SK-N-SH (cell line): ENCODE results near the gene TRIM44. TPM values are rescaled to one million over a fixed set of nuclear protein-coding genes. Genes with fewer than 3 reads are reported as not detected.

Experiments
- CTCF ChIA-PET: fragments of 300-600, 350-600 bp; formaldehyde crosslinking; extraction: SDS; loops from one replicate; lab custom pipeline; 2021; lab: Yijun Ruan, JAX
- POLR2A ChIA-PET: fragments of 350-600 bp; sonication (Branson Sonifier 250); formaldehyde crosslinking; extraction: SDS; loops from one replicate; lab custom pipeline; 2020; ENCODE audit warnings: antibody characterized with exemption, inconsistent platforms; lab: Yijun Ruan, JAX
- DNase-seq: peaks from one replicate; pipeline ENCODE4 v3.0.0; 2012
- H2AFZ ChIP-seq: fragments of 200-600 bp; sonication (generic); 2 replicates; pipeline ENCODE4 v1.8.1; 2016; ENCODE audit warnings: antibody characterized with exemption, mild to moderate bottlenecking, low read depth
- H3F3A ChIP-seq: fragments of 200-600 bp; sonication (generic); replicated peaks from 2 replicates; pipeline ENCODE3; 2016; ENCODE audit warnings: antibody characterized with exemption, mild to moderate bottlenecking; ENCODE audit not compliant: insufficient read depth
- H3K27ac ChIP-seq, 2 experiments: fragments of 200-500 bp in 1 of 2; fragments of 200-600 bp in 1 of 2; sonication (Bioruptor generic) in 1 of 2; sonication (generic), shearing (Covaris generic) in 1 of 2; 2 replicates each; pipeline versions ENCODE4 v1.5.1 to v1.6.1; 2014 to 2016; ENCODE audit warnings: low read depth in 2 of 2, inconsistent platforms in 1 of 2, low read length in 1 of 2, mild to moderate bottlenecking in 1 of 2, mixed read lengths in 1 of 2
- H3K27me3 ChIP-seq: fragments of 200-600 bp; sonication (generic), shearing (Covaris generic); 2 replicates; pipeline ENCODE4 v1.6.1; 2016; ENCODE audit warnings: mixed run types; ENCODE audit not compliant: insufficient read depth
- H3K36me3 ChIP-seq, 2 experiments: fragments of 200-500 bp in 1 of 2; fragments of 200-600 bp in 1 of 2; sonication (Bioruptor generic) in 1 of 2; sonication (generic) in 1 of 2; replicated peaks in 1 of 2; 2 replicates each; pipeline versions ENCODE3 to v1.5.1; 2014 to 2016; ENCODE audit warnings: low read length in 1 of 2, mild to moderate bottlenecking in 1 of 2; ENCODE audit not compliant: insufficient read depth in 2 of 2, control insufficient read depth in 1 of 2
- H3K4me1 ChIP-seq, 2 experiments: fragments of 200-500 bp in 1 of 2; fragments of 200-600 bp in 1 of 2; sonication (Bioruptor generic) in 1 of 2; sonication (generic), shearing (Covaris generic) in 1 of 2; 2 replicates each; pipeline versions ENCODE4 v1.5.1 to v1.6.1; 2014 to 2016; ENCODE audit warnings: low read depth in 1 of 2, low read length in 1 of 2, mixed run types in 1 of 2; ENCODE audit not compliant: insufficient read depth in 2 of 2, control insufficient read depth in 1 of 2
- H3K4me2 ChIP-seq: fragments of 200-600 bp; sonication (generic), shearing (Covaris generic); 2 replicates; pipeline ENCODE4 v1.6.1; 2017; ENCODE audit warnings: mixed run types
- H3K4me3 ChIP-seq, 2 experiments: fragments of 200-500 bp in 1 of 2; fragments of 200-600 bp in 1 of 2; sonication (Bioruptor generic) in 1 of 2; sonication (generic), shearing (Covaris generic) in 1 of 2; 2 replicates each; pipeline versions ENCODE4 v1.5.1 to v1.8.1; 2014 to 2016; ENCODE audit warnings: low read depth in 2 of 2, inconsistent platforms in 1 of 2, low read length in 1 of 2, mild to moderate bottlenecking in 1 of 2, mixed read lengths in 1 of 2, moderate library complexity in 1 of 2
- H3K79me2 ChIP-seq: fragments of 200-600 bp; sonication (generic); 2 replicates; pipeline ENCODE4 v1.8.1; 2017; ENCODE audit warnings: mild to moderate bottlenecking; ENCODE audit not compliant: insufficient read depth
- H3K9ac ChIP-seq: fragments of 200-600 bp; sonication (generic); 2 replicates; pipeline ENCODE4 v1.6.1; 2017; ENCODE audit warnings: mixed run types
- H3K9me2 ChIP-seq: fragments of 200-600 bp; sonication (generic); 2 replicates; pipeline ENCODE4 v1.6.1; 2017; ENCODE audit warnings: mixed run types
- H3K9me3 ChIP-seq: fragments of 200-600 bp; sonication (generic); 2 replicates; pipeline ENCODE4 v1.6.1; 2017; ENCODE audit warnings: mixed run types, mild to moderate bottlenecking, moderate library complexity
- H4K20me1 ChIP-seq: fragments of 200-600 bp; sonication (generic); 2 replicates; pipeline ENCODE4 v1.6.1; 2017; ENCODE audit warnings: mild to moderate bottlenecking, mixed run types; ENCODE audit not compliant: insufficient read depth
- CHD2 ChIP-seq: fragments of 150-350 bp; IDR thresholded peaks from 2 replicates; pipeline ENCODE4 v1.6.1; 2018; ENCODE audit warnings: low read length; ENCODE audit not compliant: partially characterized antibody
- EZH2phosphoT487 ChIP-seq: fragments of 200-600 bp; sonication (generic); IDR thresholded peaks from 2 replicates; pipeline ENCODE4 v1.6.1; 2017; ENCODE audit warnings: low read depth, mixed run types, mild to moderate bottlenecking, antibody characterized with exemption, moderate library complexity, borderline replicate concordance
- FOSL2 ChIP-seq: IDR thresholded peaks from 2 replicates; pipeline ENCODE4 v1.4.0; 2012; ENCODE audit warnings: low read depth, mild to moderate bottlenecking, moderate library complexity, borderline replicate concordance
- GABPA ChIP-seq: IDR thresholded peaks from 2 replicates; pipeline ENCODE4 v1.4.0; 2012; ENCODE audit warnings: low read depth, mild to moderate bottlenecking
- GATA2 ChIP-seq: sonication (generic); formaldehyde crosslinking; IDR thresholded peaks from 2 replicates; pipeline ENCODE4 v1.5.0; 2020; ENCODE audit warnings: mild to moderate bottlenecking, missing genetic modification reagents
- MXI1 ChIP-seq: IDR thresholded peaks from 2 replicates; pipeline ENCODE4 v1.6.1; 2012; ENCODE audit warnings: mild to moderate bottlenecking, low read depth, low read length, improper control_type of control experiment
- NFIC ChIP-seq: IDR thresholded peaks from 2 replicates; pipeline ENCODE4 v1.4.0; 2012; ENCODE audit warnings: borderline replicate concordance
- RAD21 ChIP-seq: IDR thresholded peaks from 2 replicates; pipeline ENCODE4 v1.6.1; 2012; ENCODE audit warnings: mild to moderate bottlenecking, low read length
- RCOR1 ChIP-seq: fragments of 150-350 bp; IDR thresholded peaks from 2 replicates; pipeline ENCODE4 v1.6.1; 2017; ENCODE audit warnings: antibody characterized with exemption, low read length
- RFX5 ChIP-seq: IDR thresholded peaks from 2 replicates; pipeline ENCODE4 v1.6.1; 2012; ENCODE audit warnings: mild to moderate bottlenecking, improper control_type of control experiment, low read length
- RXRA ChIP-seq: IDR thresholded peaks from 2 replicates; pipeline ENCODE4 v1.4.0; 2012; ENCODE audit warnings: low read depth, mild to moderate bottlenecking, borderline replicate concordance
- TAF1 ChIP-seq: IDR thresholded peaks from 2 replicates; pipeline ENCODE4 v1.6.1; 2012; ENCODE audit warnings: low read depth, mild to moderate bottlenecking, low read length, moderate library complexity, borderline replicate concordance
- YY1 ChIP-seq: IDR thresholded peaks from 2 replicates; pipeline ENCODE4 v1.4.0; 2012; ENCODE audit warnings: low read depth, mild to moderate bottlenecking
- WGBS: methylation state at CpG from one replicate; pipeline ENCODE4 v1.1.6; 2017; ENCODE audit warnings: low lambda C conversion rate; 5-methylcytosine and 5-hydroxymethylcytosine counted together
- polyA plus RNA-seq, 3 experiments: library from polyadenylated mRNA; depleted of rRNA; stranded (reverse); fragments of >200 nt; gene quantifications; 2 replicates each; pipeline ENCODE4 v1.2.3, GENCODE V29; 2012
- TF ChIP-seq, protein P1 (sequence below): fragments of 150-350 bp; IDR thresholded peaks from 2 replicates; pipeline ENCODE4 v1.6.1; 2017; ENCODE audit warnings: antibody characterized with exemption, low read length, low read depth, borderline replicate concordance
- TF ChIP-seq, protein P2 (sequence below): fragments of 200-600 bp; sonication (generic); IDR thresholded peaks from 2 replicates; pipeline ENCODE4 v1.6.1; 2017; ENCODE audit warnings: antibody characterized with exemption, mild to moderate bottlenecking, moderate library complexity
- TF ChIP-seq, protein P3 (sequence below): IDR thresholded peaks from 2 replicates; pipeline ENCODE4 v1.4.0; 2012; ENCODE audit warnings: low read depth
- TF ChIP-seq, protein P4 (sequence below): fragments of 150-350 bp; IDR thresholded peaks from 2 replicates; pipeline ENCODE4 v1.6.1; 2016; ENCODE audit warnings: mild to moderate bottlenecking, low read depth, low read length

TRIM44 gene
- polyA plus RNA-seq, 1 of the 3 experiments (the other 2 are of a cell fraction), result 34.1 TPM

DNA sequence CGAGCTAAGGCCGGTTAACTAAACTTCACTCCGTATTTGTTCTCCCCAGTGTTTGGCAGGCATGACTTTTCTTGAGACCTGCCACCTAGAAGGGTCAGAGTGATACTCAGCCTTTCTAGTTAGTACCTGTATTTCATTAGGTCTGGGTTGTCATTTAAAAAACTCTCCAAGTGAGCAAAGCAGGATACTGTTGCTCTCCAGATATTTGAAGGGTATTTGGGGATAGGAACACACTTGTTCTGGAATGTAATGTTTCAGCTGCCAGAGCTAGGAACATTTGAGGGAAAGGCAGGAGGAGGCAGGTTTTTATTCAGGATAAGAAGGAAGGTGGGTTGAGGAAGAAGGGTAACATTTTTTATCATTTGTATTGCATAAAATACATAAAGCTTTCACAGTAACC lies 140.1 kb downstream of the TRIM44 start:
- H3K4me3 ChIP-seq, result no peak overlapping the region
- no peak for TF ChIP-seq TAF1
- no peak for TF ChIP-seq GABPA
- TF ChIP-seq RAD21, result no peak
- TF ChIP-seq, protein P1, sequence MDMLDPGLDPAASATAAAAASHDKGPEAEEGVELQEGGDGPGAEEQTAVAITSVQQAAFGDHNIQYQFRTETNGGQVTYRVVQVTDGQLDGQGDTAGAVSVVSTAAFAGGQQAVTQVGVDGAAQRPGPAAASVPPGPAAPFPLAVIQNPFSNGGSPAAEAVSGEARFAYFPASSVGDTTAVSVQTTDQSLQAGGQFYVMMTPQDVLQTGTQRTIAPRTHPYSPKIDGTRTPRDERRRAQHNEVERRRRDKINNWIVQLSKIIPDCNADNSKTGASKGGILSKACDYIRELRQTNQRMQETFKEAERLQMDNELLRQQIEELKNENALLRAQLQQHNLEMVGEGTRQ, result no peak
- no peak for TF ChIP-seq GATA2 (CRISPR knock-in tag)
- TF ChIP-seq FOSL2, result no peak
- no peak for TF ChIP-seq RFX5
- TF ChIP-seq, protein P2, sequence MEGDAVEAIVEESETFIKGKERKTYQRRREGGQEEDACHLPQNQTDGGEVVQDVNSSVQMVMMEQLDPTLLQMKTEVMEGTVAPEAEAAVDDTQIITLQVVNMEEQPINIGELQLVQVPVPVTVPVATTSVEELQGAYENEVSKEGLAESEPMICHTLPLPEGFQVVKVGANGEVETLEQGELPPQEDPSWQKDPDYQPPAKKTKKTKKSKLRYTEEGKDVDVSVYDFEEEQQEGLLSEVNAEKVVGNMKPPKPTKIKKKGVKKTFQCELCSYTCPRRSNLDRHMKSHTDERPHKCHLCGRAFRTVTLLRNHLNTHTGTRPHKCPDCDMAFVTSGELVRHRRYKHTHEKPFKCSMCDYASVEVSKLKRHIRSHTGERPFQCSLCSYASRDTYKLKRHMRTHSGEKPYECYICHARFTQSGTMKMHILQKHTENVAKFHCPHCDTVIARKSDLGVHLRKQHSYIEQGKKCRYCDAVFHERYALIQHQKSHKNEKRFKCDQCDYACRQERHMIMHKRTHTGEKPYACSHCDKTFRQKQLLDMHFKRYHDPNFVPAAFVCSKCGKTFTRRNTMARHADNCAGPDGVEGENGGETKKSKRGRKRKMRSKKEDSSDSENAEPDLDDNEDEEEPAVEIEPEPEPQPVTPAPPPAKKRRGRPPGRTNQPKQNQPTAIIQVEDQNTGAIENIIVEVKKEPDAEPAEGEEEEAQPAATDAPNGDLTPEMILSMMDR, result no peak
- no peak for TF ChIP-seq NFIC
- TF ChIP-seq RXRA, result no peak
- H3K9me2 ChIP-seq, result no peaks in the 10 kb centered on the region
- ChIA-PET POLR2A (no interaction called here), CTCF (interaction anchor here (2.5 to 3.5 kb wide), 2 partner anchors 17 to 19 kb away, joined by 5 to 26 read pairs; no protein-coding TSS in a partner anchor)
- peaks cover 13 to 19% of the 10 kb centered on the region in 2 experiments for H3K36me3 ChIP-seq
- H3F3A ChIP-seq, result peaks cover 5% of the 10 kb centered on the region
- H2AFZ ChIP-seq, result no peak overlapping the region
- peaks cover 17% of the 10 kb centered on the region for H3K79me2 ChIP-seq
- 95% methylated on average over 3 of the region's 3 CpGs for WGBS
- H3K4me2 ChIP-seq, result no peak overlapping the region
- no peaks in the 10 kb centered on the region for H4K20me1 ChIP-seq
- H3K9ac ChIP-seq, result no peak overlapping the region
- H3K27ac ChIP-seq, result no peak overlapping the region
- H3K27me3 ChIP-seq, result no peaks in the 10 kb centered on the region
- DNase-seq, result no peak
- no peaks in the 10 kb centered on the region for H3K9me3 ChIP-seq
- H3K4me1 ChIP-seq, result peaks cover 0 to 11% of the 10 kb centered on the region in 2 experiments; a peak in 2 of 4 replicates

DNA sequence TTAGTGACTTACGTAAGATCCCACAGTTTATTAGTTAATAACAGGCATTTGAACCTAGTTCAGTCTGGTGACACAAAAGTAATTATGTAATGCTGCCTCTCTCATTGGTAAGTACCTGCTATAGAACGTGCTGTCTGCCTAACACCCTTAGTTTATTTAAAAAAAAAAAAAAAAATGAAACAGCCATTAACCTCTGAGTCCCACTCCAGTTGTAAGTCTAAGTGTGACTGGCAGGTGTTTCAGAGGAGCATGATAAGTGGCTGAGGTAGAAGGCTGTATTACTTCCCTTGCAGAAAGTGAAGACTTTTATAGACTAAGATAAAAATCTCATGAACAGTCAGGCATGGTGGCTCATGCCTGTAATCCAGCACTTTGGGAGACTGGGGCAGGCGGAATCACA lies 140.5 kb downstream of the TRIM44 start:
- H3K36me3 ChIP-seq, result peaks cover 15 to 21% of the 10 kb centered on the region in 2 experiments
- H3K4me2 ChIP-seq, result no peak overlapping the region
- 64% methylated on average over 3 of the region's 3 CpGs for WGBS
- ChIA-PET POLR2A (no interaction called here), CTCF (interaction anchor here (3.5 kb wide), 1 partner anchor 19 kb away, joined by 26 read pairs; no protein-coding TSS in a partner anchor)
- H3K27me3 ChIP-seq, result no peaks in the 10 kb centered on the region
- H3K27ac ChIP-seq, result no peak overlapping the region
- H3K9ac ChIP-seq, result no peak overlapping the region
- H3K79me2 ChIP-seq, result peaks cover 13% of the 10 kb centered on the region
- H3K9me3 ChIP-seq, result no peaks in the 10 kb centered on the region
- H3K4me1 ChIP-seq, result peaks cover 0 to 6% of the 10 kb centered on the region in 2 experiments; a peak in 2 of 4 replicates
- TF ChIP-seq CHD2 (no peak), RXRA (no peak), RCOR1 (no peak), MXI1 (no peak), EZH2phosphoT487 (no peak), GABPA (no peak), YY1 (no peak), RAD21 (no peak)
- TF ChIP-seq, protein P2, result no peak
- TF ChIP-seq, protein P3, sequence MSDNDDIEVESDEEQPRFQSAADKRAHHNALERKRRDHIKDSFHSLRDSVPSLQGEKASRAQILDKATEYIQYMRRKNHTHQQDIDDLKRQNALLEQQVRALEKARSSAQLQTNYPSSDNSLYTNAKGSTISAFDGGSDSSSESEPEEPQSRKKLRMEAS, result no peak
- TF ChIP-seq, protein P4, sequence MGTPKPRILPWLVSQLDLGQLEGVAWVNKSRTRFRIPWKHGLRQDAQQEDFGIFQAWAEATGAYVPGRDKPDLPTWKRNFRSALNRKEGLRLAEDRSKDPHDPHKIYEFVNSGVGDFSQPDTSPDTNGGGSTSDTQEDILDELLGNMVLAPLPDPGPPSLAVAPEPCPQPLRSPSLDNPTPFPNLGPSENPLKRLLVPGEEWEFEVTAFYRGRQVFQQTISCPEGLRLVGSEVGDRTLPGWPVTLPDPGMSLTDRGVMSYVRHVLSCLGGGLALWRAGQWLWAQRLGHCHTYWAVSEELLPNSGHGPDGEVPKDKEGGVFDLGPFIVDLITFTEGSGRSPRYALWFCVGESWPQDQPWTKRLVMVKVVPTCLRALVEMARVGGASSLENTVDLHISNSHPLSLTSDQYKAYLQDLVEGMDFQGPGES, result no peak
- no peaks in the 10 kb centered on the region for H3K9me2 ChIP-seq
- H4K20me1 ChIP-seq, result no peaks in the 10 kb centered on the region
- H3F3A ChIP-seq, result peaks cover 4% of the 10 kb centered on the region
- no peak overlapping the region for H3K4me3 ChIP-seq
- H2AFZ ChIP-seq, result no peak overlapping the region
- no peak for DNase-seq
